Neuronal stem cell (in vitro differentiated cells): ENCODE data around the gene PAX7.

Experiments
- DNase-seq: peaks from one replicate; pipeline ENCODE4 v3.0.0-alpha.2; 2013; ENCODE audit warnings: low spot score
- H2AFZ ChIP-seq: one replicate; pipeline ENCODE4 v1.6.1; 2013; ENCODE audit warnings: mild to moderate bottlenecking, low read length, inconsistent platforms
- H2AK5ac ChIP-seq: 2 replicates; pipeline ENCODE4 v1.6.1; 2013; ENCODE audit warnings: low read depth, mild to moderate bottlenecking, inconsistent platforms, low read length, moderate library complexity, mixed read lengths
- H2BK120ac ChIP-seq: 2 replicates; pipeline ENCODE4 v1.6.1; 2013; ENCODE audit warnings: low read depth, mild to moderate bottlenecking, inconsistent platforms, low read length, moderate library complexity, mixed read lengths
- H2BK12ac ChIP-seq: one replicate; pipeline ENCODE4 v1.6.1; 2013; ENCODE audit warnings: low read length, inconsistent platforms
- H2BK15ac ChIP-seq: 2 replicates; pipeline ENCODE4 v1.6.1; 2013; ENCODE audit warnings: mild to moderate bottlenecking, low read length, inconsistent platforms, mixed read lengths
- H2BK5ac ChIP-seq: one replicate; pipeline ENCODE4 v1.6.1; 2013; ENCODE audit warnings: inconsistent platforms, mild to moderate bottlenecking, low read length, moderate library complexity
- H3K14ac ChIP-seq: one replicate; pipeline ENCODE4 v1.6.1; 2013; ENCODE audit warnings: low read length, inconsistent platforms
- H3K18ac ChIP-seq: 2 replicates; pipeline ENCODE4 v1.6.1; 2013; ENCODE audit warnings: low read length, inconsistent platforms
- H3K23ac ChIP-seq: 2 replicates; pipeline ENCODE4 v1.6.1; 2013; ENCODE audit warnings: low read depth, mild to moderate bottlenecking, mixed read lengths, low read length, inconsistent platforms; ENCODE audit not compliant: poor library complexity
- H3K27ac ChIP-seq: replicated peaks from 3 replicates; pipeline ENCODE4 v1.5.1; 2013; ENCODE audit warnings: low read length, inconsistent platforms
- H3K27me3 ChIP-seq, 3 experiments: 2 replicates each; pipeline ENCODE4 v1.6.1; 2013; ENCODE audit warnings: low read length in 3 of 3, mild to moderate bottlenecking in 2 of 3, inconsistent platforms in 1 of 3, low read depth in 1 of 3, mixed read lengths in 1 of 3, moderate library complexity in 1 of 3; ENCODE audit not compliant: control insufficient read depth in 3 of 3, insufficient read depth in 3 of 3
- H3K36me3 ChIP-seq, 2 donors: replicated peaks in 1 of 2; 2 replicates each; pipeline ENCODE4 v1.6.1; 2013; ENCODE audit warnings: low read length in 2 of 2; ENCODE audit not compliant: control insufficient read depth in 2 of 2, insufficient read depth in 2 of 2
- H3K4ac ChIP-seq: 2 replicates; pipeline ENCODE4 v1.6.1; 2013; ENCODE audit warnings: inconsistent platforms, mild to moderate bottlenecking, low read length, moderate library complexity
- H3K4me1 ChIP-seq, 2 donors: 1 replicate in 1 of 2; 2 replicates in 1 of 2; pipeline ENCODE4 v1.6.1; 2013; ENCODE audit warnings: low read length in 2 of 2, low read depth in 1 of 2; ENCODE audit not compliant: control insufficient read depth in 2 of 2, insufficient read depth in 1 of 2
- H3K4me2 ChIP-seq: one replicate; pipeline ENCODE4 v1.6.1; 2013; ENCODE audit warnings: mild to moderate bottlenecking, low read length, inconsistent platforms; ENCODE audit not compliant: insufficient read depth, poor library complexity, severe bottlenecking
- H3K4me3 ChIP-seq, 2 donors: 2 replicates each; pipeline ENCODE4 v1.5.1; 2013; ENCODE audit warnings: low read length in 2 of 2, mild to moderate bottlenecking in 2 of 2, inconsistent platforms in 1 of 2, moderate library complexity in 1 of 2
- H3K79me1 ChIP-seq: one replicate; pipeline ENCODE4 v1.6.1; 2013; ENCODE audit warnings: low read depth, mild to moderate bottlenecking, inconsistent platforms, low read length, moderate library complexity
- H3K9ac ChIP-seq: one replicate; pipeline ENCODE4 v1.6.1; 2013; ENCODE audit warnings: mild to moderate bottlenecking, low read depth, low read length, inconsistent platforms; ENCODE audit not compliant: poor library complexity
- H3K9me3 ChIP-seq, 2 donors: replicated peaks in 1 of 2; 2 replicates each; pipeline versions ENCODE3 to v1.6.1; 2013; ENCODE audit warnings: low read length in 2 of 2, mild to moderate bottlenecking in 2 of 2, inconsistent platforms in 1 of 2, low read depth in 1 of 2, mixed read lengths in 1 of 2, moderate library complexity in 1 of 2; ENCODE audit not compliant: control insufficient read depth in 2 of 2, insufficient read depth in 1 of 2
- H4K8ac ChIP-seq: one replicate; pipeline ENCODE4 v1.6.1; 2013; ENCODE audit warnings: low read depth, mild to moderate bottlenecking, inconsistent platforms, low read length, moderate library complexity
- H4K91ac ChIP-seq: one replicate; pipeline ENCODE4 v1.6.1; 2013; ENCODE audit warnings: low read length, low read depth, mild to moderate bottlenecking, inconsistent platforms; ENCODE audit not compliant: poor library complexity
- WGBS, 2 donors: extraction: QIAGEN DNeasy Blood & Tissue Kit; methylation state at CpG; one replicate each; pipeline ENCODE4 v1.1.7; 2013; ENCODE audit warnings: missing lambda C conversion rate in 2 of 2, mixed read lengths in 1 of 2; ENCODE audit not compliant: insufficient read length in 2 of 2, insufficient replicate concordance in 1 of 2; ENCODE audit errors: extremely low coverage in 2 of 2; 5-methylcytosine and 5-hydroxymethylcytosine counted together

The PAX7 gene

GRCh38 chr1:18786149-18786548 is 155.5 kb downstream of the PAX7 start:
- H3K36me3 ChIP-seq = no peaks in the 10 kb centered on the region
- H2BK12ac ChIP-seq = no peak overlapping the region
- H4K8ac ChIP-seq = no peak overlapping the region
- no peak overlapping the region for H2BK120ac ChIP-seq
- H3K79me1 ChIP-seq = no peaks in the 10 kb centered on the region
- no peak overlapping the region for H3K4me3 ChIP-seq
- H2BK15ac ChIP-seq = no peak overlapping the region
- no peak for DNase-seq
- no peak overlapping the region for H2BK5ac ChIP-seq
- H4K91ac ChIP-seq = no peak overlapping the region
- H3K14ac ChIP-seq = no peak overlapping the region
- no peak overlapping the region for H2AK5ac ChIP-seq
- no peak overlapping the region for H3K4ac ChIP-seq
- no peak overlapping the region for H2AFZ ChIP-seq
- no CpG with 5 or more reads among the region's 3 CpGs for WGBS, 2 donors
- no peak overlapping the region for H3K23ac ChIP-seq
- H3K4me2 ChIP-seq = no peak overlapping the region
- H3K9me3 ChIP-seq = no peaks in the 10 kb centered on the region
- no peaks in the 10 kb centered on the region for H3K4me1 ChIP-seq
- H3K9ac ChIP-seq = no peak overlapping the region
- peaks cover 0 to 50% (median 9%) of the 10 kb centered on the region in 3 experiments for H3K27me3 ChIP-seq
- no peak overlapping the region for H3K18ac ChIP-seq
- H3K27ac ChIP-seq = no peak overlapping the region

GRCh38 chr1:18787825-18788385 is 157.3 kb downstream of the PAX7 start:
- Histone ChIP-seq H3K4me2 (no peak overlapping the region), H2BK12ac (no peak overlapping the region), H2BK15ac (no peak overlapping the region), H3K4me3 (no peak overlapping the region), H3K79me1 (no peaks in the 10 kb centered on the region), H2AFZ (no peak overlapping the region), H3K4me1 (no peaks in the 10 kb centered on the region), H3K14ac (no peak overlapping the region), H3K18ac (no peak overlapping the region), H4K91ac (no peak overlapping the region), H3K23ac (no peak overlapping the region), H2BK120ac (no peak overlapping the region), H4K8ac (no peak overlapping the region), H3K27ac (no peak overlapping the region), H2BK5ac (no peak overlapping the region), H2AK5ac (no peak overlapping the region), H3K4ac (no peak overlapping the region), H3K9ac (no peak overlapping the region), H3K36me3 (no peaks in the 10 kb centered on the region), H3K27me3 (peaks cover 0 to 47% (median 9%) of the 10 kb centered on the region in 3 experiments), H3K9me3 (peaks cover 0 to 2% of the 10 kb centered on the region in 2 donors)
- no CpG with 5 or more reads among the region's 3 CpGs for WGBS, 2 donors
- no peak for DNase-seq

GRCh38 chr1:18789246-18789645 is 158.6 kb downstream of the PAX7 start:
- H3K4ac ChIP-seq = no peak overlapping the region
- H3K79me1 ChIP-seq = no peaks in the 10 kb centered on the region
- H3K36me3 ChIP-seq = no peaks in the 10 kb centered on the region
- H3K18ac ChIP-seq = no peak overlapping the region
- no peak overlapping the region for H3K14ac ChIP-seq
- no peak overlapping the region for H3K4me2 ChIP-seq
- no peak overlapping the region for H3K27ac ChIP-seq
- H3K9me3 ChIP-seq = peaks cover 0 to 2% of the 10 kb centered on the region in 2 donors
- no peak overlapping the region for H2BK12ac ChIP-seq
- H2AK5ac ChIP-seq = no peak overlapping the region
- H3K27me3 ChIP-seq = peaks cover 0 to 42% (median 7%) of the 10 kb centered on the region in 3 experiments
- no peak overlapping the region for H4K8ac ChIP-seq
- no peak overlapping the region for H3K4me3 ChIP-seq
- no peak for DNase-seq
- H2BK15ac ChIP-seq = no peak overlapping the region
- H3K4me1 ChIP-seq = no peaks in the 10 kb centered on the region
- H4K91ac ChIP-seq = no peak overlapping the region
- no peak overlapping the region for H2AFZ ChIP-seq
- no peak overlapping the region for H3K9ac ChIP-seq
- no peak overlapping the region for H2BK5ac ChIP-seq
- no CpG with 5 or more reads among the region's 4 CpGs for WGBS, 2 donors
- no peak overlapping the region for H3K23ac ChIP-seq
- no peak overlapping the region for H2BK120ac ChIP-seq

GRCh38 chr1:18792747-18793146 is 162.1 kb downstream of the PAX7 start:
- H3K4me3 ChIP-seq = peak overlapping the region in 1 of 2 donors; percentile 36
- H3K36me3 ChIP-seq = no peaks in the 10 kb centered on the region

More at GRCh38 chr1:18792747-18793146, 162.1 kb downstream of the PAX7 start:
- DNase-seq = no peak
- no peaks in the 10 kb centered on the region for H3K79me1 ChIP-seq
- H4K8ac ChIP-seq = no peak overlapping the region
- no peak overlapping the region for H4K91ac ChIP-seq
- H2AK5ac ChIP-seq = peak overlapping the region; percentile 13
- peak overlapping the region; percentile 39 for H3K4ac ChIP-seq
- no peak overlapping the region for H3K9ac ChIP-seq
- no peak overlapping the region for H3K27ac ChIP-seq
- no peak overlapping the region for H2BK12ac ChIP-seq
- H3K14ac ChIP-seq = peak overlapping the region; percentile 33
- peaks cover 0 to 3% of the 10 kb centered on the region in 2 donors for H3K4me1 ChIP-seq
- peaks cover 0 to 2% of the 10 kb centered on the region in 2 donors for H3K9me3 ChIP-seq
- no peak overlapping the region for H2BK5ac ChIP-seq
- H2BK120ac ChIP-seq = no peak overlapping the region
- no peak overlapping the region for H3K18ac ChIP-seq
- H3K23ac ChIP-seq = peak overlapping the region; percentile 69
- peaks cover 0 to 14% (median 0%) of the 10 kb centered on the region in 3 experiments for H3K27me3 ChIP-seq
- WGBS, 2 donors = no CpG with 5 or more reads among the region's 3 CpGs
- H2BK15ac ChIP-seq = peak overlapping the region; percentile 70
- no peak overlapping the region for H2AFZ ChIP-seq
- no peak overlapping the region for H3K4me2 ChIP-seq
